Activated CD4-positive, alpha-beta T cell treated with anti-CD3 and anti-CD28 coated beads for 1 hour (primary cell): Measurements from ENCODE around the gene CRISPLD2.
"Not testable (repeated sequence)": the region's sequence is repeated elsewhere in the genome, so short reads cannot be mapped to it uniquely, and the experiment has no call there.

ENCODE experiments used
- DNase-seq: peaks from one replicate; pipeline ENCODE4 v3.0.0-alpha.2; 2020

Gene CRISPLD2

GRCh38 chr16:84822990-84823389, 3.2 kb downstream of the CRISPLD2 start:
- no peak for DNase-seq

- DNase-seq: no peak
These were observed 3.7 kb downstream of the CRISPLD2 start for GRCh38 chr16:84823484-84823883.

- DNase-seq: no peak
These were observed 4.1 kb downstream of the CRISPLD2 start for GRCh38 chr16:84823926-84824325.

GRCh38 chr16:84825896-84826557, 6.2 kb downstream of the CRISPLD2 start:
- DNase-seq: no peak

GRCh38 chr16:84826558-84826941, 6.8 kb downstream of the CRISPLD2 start:
- no peak for DNase-seq

GRCh38 chr16:84827131-84827574, 7.4 kb downstream of the CRISPLD2 start:
- no peak for DNase-seq

GRCh38 chr16:84827897-84828296, 8.1 kb downstream of the CRISPLD2 start:
- no peak for DNase-seq

GRCh38 chr16:84828322-84828721, 8.5 kb downstream of the CRISPLD2 start:
- no peak for DNase-seq

- DNase-seq: no peak
These were observed 9.6 kb downstream of the CRISPLD2 start for GRCh38 chr16:84829168-84829965.

- no peak for DNase-seq
These were observed 11.1 kb downstream of the CRISPLD2 start for GRCh38 chr16:84830765-84831384.

- not testable (repeated sequence) for DNase-seq
These were observed 11.9 kb downstream of the CRISPLD2 start for GRCh38 chr16:84831728-84832127.

GRCh38 chr16:84832488-84833143, 12.8 kb downstream of the CRISPLD2 start:
- DNase-seq: no peak

- DNase-seq: no peak
These were observed 13.3 kb downstream of the CRISPLD2 start for GRCh38 chr16:84833144-84833500.

- no peak for DNase-seq
These were observed 14.0 kb downstream of the CRISPLD2 start for GRCh38 chr16:84833542-84834402.

GRCh38 chr16:84834403-84834772, 14.6 kb downstream of the CRISPLD2 start:
- no peak for DNase-seq

- DNase-seq: no peak
These were observed 16.5 kb downstream of the CRISPLD2 start for GRCh38 chr16:84836234-84836647.

- DNase-seq: no peak
These were observed 17.2 kb downstream of the CRISPLD2 start for GRCh38 chr16:84836967-84837366.

GRCh38 chr16:84838383-84838948, 18.7 kb downstream of the CRISPLD2 start:
- no peak for DNase-seq

- no peak for DNase-seq
These were observed 19.3 kb downstream of the CRISPLD2 start for GRCh38 chr16:84839054-84839453.

GRCh38 chr16:84839956-84840355, 20.2 kb downstream of the CRISPLD2 start:
- no peak for DNase-seq

- DNase-seq: no peak
These were observed 21.2 kb downstream of the CRISPLD2 start for GRCh38 chr16:84840687-84841627.
